UCSD-AML1 (cell line): ENCODE data around the gene SGK2.
"Not testable (repeated sequence)": the region's sequence is repeated elsewhere in the genome, so short reads cannot be mapped to it uniquely, and the experiment has no call there.

Source experiments
- DNase-seq: peaks from one replicate; lab custom pipeline; 2025; ENCODE audit not compliant: unreplicated experiment; lab: John Stamatoyannopoulos, UW

The SGK2 gene

DNA sequence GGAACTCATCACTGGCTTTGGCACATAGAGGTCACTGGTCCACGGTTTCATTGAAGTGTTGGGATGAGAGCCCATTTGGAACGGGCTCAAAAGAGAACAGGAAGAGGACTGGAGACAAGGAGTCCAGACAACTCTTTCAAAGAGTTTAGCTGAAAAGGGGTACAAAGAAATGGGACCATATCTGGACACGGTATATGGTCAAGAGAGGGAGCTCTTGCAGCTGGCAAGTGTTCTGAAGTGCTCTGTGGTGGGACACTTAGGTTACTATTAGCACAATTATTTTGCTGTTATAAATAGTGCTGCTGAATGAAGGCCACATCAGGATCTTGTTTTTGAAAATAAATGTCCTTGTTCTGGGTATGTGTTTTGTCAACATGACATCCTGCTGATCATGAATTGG is 4.6 kb downstream of the SGK2 start:
- no peak for DNase-seq

DNA sequence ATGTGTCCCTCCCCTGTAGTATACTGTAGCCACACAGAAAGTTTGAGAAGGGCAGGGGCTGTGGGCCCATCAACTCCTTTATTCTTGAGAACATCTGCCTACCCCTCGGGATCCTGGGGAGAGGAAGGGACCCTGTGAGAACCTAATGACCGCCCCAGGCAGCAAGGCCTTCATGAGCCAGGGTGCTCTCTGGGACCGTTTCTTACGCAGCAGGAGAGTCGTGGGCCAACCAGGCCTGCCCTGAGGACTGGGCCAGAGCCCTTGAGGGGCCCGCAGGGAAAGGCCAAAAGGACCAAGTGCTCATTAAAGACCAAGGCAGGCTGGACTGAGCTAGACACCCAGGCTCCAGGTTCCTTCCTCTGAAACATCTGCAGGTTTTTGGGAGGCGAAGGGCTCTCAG is 5.2 kb downstream of the SGK2 start:
- DNase-seq, result no peak

DNA sequence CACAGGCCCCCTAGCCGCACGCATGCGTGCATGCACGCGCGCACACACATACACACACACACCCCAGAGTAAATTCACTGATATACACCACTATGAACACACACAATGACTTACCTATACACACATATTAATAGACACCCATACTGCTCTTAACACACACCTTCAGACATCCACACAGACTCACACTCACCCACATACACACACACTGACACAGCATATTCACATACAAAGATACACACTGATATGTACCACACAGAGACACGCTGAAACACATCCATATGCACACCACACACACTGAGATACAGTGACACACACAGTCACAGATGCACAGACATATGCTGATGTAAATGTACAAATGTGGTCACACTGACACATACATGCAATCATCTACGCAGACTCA is 5.6 kb downstream of the SGK2 start:
- no peak for DNase-seq

DNA sequence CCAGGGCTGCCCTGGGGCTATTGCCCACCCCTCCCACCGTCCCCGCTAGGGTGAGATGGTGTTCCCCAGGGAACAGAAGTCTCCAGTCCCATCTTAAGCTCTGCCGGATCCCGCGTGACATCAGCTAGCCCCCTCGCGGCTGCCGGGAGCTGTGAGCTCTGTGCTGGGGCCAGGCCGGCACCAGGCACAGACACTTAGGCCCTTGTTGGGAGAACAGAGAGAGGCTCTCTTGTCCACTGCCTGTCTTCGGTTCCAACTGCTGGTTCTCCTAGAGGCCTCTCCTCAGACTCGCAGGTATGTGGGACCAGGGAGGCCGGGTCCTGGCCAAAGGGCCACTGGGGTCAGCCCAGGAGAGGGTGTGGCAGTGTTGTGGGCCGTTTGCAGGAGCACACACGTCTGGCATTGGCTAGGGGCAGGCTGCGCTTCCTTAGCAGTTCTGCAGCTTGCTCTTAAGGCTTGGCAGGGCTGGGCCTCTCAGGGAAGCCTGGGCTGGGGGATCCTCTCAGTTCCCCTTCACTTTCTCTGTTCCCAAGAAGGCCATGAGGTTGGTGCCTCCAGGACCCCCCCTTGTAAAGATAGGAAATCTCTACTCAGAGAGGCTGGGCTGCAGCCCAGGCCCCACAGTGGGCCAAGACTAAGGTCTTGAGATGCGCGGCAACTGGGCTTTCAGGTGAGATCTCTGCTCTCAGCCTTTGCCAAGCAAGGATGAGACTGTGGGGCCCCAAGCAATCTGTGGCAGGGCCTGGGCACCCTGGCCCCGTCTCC is 6.3 kb downstream of the SGK2 start:
- DNase-seq, result no peak

DNA sequence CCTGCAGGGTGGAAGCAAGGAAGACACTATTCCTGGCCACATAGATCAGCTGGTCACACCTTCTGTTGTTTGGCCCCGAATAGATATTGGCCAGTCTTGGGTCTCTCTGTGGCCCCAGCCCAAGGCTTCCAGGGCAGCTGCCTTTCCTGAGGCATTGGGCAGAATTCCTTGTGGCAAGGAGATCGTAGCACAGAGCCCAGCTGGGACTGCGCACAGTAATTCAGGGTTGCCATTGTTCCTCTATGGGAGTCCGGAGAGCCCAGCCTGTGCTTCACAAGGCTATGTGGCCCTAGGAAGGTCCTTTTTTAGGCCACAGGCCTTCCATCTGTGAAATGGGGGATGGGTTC is 6.9 kb downstream of the SGK2 start:
- no peak for DNase-seq

DNA sequence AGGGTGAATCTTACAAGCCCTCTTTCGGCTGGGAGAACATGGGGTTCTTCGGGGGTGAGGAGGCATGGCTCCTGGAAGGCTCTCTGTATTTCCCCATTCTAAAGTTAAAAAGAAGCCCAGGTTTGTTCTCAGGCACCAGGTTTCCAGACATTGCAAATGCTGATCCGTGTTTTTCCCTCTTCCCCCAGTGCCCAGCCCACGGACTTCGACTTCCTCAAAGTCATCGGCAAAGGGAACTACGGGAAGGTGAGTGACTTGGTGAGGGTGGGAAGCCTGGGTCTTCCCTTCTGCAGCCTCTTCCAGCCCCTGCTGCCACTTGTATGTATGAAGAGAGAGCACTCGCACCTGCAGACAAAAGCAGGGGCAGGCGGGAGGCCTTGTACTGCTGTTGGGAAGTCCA is 8.7 kb downstream of the SGK2 start:
- DNase-seq, result no peak

DNA sequence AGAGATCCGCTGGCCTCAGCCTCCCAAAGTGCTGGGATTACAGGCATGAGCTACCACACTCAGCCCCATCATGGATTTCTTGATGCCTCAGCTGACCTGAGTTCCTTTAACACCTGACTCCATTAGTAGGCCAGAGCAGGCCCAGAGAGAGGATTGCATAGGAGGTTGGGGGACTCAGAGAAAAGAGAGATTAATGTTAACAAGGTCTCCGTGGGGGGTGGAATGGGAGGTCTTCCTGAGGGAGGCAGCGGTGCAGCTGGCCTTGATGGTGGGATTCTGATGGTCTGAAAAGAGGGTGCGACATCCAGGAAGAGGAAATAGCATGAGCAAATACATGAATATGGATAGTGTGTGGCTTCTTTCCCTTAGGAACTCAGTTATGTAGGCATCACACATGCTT is 9.9 kb downstream of the SGK2 start:
- DNase-seq, result no peak

DNA sequence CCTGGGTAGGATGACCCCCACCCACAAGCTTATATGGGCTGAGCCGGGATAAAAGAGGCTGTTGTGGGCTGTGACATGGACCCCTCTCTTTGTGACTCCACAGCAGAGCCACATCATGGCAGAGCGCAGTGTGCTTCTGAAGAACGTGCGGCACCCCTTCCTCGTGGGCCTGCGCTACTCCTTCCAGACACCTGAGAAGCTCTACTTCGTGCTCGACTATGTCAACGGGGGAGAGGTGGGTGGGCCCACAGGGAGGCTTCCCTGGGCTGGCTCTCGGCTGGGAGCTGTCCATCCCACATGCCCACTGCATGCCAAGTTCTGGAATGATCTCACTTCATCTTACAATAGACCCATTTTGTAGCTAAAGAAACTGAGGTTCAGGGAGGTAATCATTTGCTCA is 10.5 kb downstream of the SGK2 start:
- DNase-seq, result no peak

DNA sequence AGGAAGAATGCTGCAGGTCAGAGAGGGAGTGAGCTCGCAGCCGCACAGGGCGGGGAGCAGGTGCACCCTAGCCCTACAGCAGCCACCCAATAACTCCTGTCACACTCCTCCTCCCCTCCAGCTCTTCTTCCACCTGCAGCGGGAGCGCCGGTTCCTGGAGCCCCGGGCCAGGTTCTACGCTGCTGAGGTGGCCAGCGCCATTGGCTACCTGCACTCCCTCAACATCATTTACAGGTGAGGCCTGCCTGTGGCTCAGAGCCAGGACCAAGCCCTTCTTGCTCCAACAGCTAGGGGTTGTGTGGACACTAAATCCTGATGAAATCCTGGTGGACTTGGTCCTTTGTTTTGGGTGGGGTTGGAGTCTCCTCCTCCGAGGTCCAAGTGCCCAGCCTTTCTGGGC is 11.7 kb downstream of the SGK2 start:
- DNase-seq, result no peak

DNA sequence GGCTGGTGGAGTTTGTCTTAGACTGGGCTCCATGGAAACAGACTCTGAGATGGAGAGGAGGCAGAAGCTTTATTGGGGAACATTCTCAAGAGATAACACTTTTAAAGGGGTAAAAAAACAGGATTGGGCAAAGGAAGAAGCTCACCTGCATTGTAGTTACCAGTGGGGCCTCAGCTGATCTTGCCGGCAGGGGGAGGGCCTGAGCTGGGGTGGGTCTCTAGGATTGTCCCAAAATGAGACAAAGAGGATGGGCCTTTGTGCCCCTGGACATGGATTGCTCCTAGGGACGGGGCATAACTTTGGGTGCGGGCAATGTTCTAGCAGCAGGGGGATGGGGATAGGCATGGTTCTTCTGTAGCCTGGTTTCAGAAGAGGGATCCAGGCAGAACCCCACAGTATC is 12.5 kb downstream of the SGK2 start:
- DNase-seq, result no peak

DNA sequence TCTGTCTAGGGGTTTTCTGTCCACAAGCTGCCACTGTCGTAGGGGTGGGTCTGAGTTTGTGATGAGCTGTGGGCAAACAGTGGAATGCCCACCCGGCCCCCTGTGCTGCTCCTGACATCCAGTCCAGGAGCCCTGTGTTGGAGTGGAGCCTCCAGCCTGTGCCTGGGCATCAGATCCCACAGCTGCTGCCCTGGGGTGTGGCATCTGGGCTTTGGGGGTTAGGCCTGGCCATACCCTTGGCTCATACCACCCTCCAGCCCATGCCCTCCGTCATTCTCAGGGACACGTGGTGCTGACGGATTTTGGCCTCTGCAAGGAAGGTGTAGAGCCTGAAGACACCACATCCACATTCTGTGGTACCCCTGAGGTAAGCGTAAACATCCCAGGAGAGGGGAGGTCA is 12.9 kb downstream of the SGK2 start:
- no peak for DNase-seq

DNA sequence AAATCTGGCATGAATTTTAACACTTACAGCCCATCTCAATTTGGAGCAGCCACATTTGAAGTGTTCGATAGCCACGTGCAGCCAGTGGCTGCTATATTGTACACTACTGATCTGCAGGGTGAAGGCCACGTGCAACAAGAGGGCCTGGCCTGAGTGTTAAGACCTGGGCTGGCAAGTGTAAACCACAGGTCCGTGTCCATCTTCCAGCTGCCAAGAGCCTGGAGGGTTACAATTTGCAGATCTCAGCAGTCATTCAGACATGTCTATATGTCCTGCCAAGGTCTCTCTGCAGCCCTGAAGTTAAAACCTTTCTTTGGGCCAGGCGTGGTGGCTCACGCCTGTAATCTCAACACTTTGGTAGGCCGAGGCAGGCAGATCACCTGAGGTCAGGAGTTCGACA is 14.1 kb downstream of the SGK2 start:
- no peak for DNase-seq

DNA sequence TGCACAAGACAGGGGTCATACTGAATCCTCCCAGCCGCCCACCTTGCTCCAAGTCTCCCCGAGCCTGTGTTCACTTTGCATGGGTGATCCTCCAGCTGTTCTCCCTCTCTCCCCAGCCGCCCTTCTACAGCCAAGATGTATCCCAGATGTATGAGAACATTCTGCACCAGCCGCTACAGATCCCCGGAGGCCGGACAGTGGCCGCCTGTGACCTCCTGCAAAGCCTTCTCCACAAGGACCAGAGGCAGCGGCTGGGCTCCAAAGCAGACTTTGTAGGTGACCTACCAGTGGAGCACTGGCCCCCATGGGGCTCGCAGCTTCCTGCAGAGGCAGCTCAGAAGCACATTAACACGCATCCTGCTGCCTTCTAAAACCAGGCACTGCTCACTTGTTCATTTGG is 17.3 kb downstream of the SGK2 start:
- no peak for DNase-seq

DNA sequence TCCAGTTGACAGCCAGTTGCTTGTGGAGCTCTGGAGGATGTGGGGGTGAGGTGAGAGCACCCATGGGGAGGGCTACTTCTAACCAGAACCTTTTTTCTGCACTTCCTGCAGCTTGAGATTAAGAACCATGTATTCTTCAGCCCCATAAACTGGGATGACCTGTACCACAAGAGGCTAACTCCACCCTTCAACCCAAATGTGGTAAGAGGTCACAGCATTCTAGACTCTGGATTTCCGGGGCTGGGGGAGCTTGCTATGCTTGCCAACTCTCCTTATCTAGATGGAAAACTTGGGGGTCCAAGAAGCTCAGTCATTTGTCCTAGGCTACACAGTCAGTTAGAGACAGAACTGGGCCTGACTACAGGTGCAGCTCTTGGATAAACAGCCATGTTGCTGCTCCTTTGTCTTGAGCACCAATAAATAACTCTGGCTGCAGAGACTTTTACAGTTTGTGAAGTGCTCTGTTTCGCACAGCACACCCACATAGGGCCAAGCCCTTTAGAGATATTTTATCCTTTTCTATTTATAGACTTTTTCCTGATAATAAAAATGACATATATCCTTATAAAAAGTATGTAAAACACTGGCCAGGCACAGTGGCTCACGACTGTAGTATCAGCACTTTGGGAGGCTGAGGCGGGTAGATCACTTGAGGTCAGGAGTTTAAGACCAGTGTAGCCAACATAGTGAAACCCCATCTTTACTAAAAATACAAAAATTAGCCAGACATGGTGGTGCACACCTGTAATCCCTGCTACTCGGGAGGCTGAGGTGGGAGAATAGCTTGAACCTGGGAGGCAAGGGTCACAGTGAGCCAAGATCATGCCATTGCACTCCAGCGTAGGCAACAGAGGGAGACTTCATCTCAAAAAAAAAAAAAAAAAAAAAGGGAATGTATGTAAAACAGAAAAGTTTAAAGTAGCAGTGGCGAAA is 21.3 kb downstream of the SGK2 start:
- no peak for DNase-seq

DNA sequence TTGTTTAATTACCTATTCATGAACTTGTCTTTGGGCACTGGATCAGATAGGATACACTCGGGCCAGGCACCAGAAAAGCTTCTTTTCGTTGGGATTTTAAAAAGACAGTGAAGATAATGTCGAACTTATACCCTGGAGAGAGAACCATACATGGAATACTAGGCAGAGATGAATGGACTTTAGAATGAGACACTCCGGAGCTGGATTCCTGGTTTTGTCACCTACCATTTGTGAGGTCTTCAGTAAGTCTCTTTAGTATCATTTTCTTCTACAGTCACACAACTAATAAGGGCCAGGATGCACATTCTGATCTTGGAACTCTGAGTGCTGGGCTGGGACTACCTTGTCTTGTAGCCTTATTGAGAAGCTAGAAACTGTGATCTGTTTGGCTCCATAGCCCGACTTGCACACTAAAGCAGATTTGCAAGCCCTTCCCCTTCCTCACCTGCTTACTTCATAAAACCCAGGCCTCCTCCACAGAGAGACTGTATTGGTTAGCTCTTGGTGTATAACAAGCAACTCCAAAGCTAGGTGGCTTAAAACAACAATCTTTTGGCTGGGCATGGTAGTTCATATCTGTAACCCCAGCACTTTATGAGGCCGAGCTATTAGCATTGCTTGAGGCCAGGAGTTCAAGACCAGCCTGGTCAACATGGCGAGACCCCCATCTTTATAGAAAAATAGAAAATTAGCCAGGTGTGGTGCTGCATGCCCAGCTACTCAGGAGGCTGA is 24.5 kb downstream of the SGK2 start:
- DNase-seq, result no peak

DNA sequence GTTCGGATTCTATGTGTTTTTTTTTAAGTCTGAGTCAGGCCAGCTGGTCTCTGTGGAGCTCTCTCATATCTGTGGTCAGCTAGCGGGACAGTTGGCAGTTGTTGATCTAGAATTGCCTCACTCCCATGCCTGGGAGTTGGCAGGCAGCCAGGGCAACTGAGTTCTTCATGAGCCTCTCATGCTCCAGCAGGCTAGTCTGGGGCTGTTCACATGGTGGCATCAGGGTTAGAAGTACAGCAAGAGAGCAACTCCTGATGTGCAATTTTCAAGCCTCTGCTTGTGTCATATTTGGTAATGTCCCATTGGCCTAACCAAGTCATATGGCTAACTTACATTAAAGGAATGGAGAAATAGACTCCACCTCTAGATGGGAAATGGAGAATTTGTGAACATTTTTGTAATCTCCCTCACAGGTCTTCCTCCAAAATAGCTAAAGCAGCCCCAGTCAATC is 25.2 kb downstream of the SGK2 start:
- DNase-seq, result peak; percentile 39

DNA sequence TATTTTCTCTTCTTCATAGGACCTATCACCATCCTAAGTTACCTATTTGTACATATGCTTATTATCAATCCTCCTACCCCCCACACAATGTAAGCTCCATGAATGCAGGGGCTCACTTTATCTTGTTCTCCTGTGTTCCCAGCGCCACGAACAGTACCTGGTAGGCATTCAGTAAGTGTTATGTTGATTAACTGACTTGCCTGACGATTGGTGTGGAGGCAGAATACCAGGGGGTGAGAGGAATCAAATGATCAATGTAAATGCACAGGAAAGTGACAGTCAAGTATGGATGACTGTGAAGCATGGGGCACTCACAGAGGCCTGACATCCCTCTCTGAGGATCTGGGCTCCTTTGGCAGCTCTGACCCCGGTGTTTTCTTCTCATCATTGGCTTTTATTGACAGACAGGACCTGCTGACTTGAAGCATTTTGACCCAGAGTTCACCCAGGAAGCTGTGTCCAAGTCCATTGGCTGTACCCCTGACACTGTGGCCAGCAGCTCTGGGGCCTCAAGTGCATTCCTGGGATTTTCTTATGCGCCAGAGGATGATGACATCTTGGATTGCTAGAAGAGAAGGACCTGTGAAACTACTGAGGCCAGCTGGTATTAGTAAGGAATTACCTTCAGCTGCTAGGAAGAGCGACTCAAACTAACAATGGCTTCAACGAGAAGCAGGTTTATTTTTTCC is 25.8 kb downstream of the SGK2 start:
- no peak for DNase-seq

DNA sequence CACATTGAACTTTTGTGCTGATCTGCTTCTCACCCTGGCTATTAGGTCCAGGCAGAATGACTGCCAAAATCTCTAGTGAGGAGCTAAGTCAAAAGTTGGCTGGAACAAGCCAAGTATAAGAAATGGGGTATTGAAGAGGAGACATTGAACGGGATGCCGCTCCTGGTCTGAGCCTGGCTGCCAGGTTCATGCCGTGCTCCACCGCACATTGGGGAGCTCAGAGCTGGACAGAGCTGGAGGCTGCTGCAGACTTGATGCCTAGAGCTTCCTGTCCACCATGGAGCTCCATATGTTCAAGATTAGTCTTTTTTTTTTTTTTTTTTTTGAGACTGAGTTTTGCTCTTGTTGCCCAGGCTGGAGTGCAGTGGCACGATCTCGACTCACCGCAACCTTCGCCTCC is 27.8 kb downstream of the SGK2 start:
- DNase-seq, result no peak

DNA sequence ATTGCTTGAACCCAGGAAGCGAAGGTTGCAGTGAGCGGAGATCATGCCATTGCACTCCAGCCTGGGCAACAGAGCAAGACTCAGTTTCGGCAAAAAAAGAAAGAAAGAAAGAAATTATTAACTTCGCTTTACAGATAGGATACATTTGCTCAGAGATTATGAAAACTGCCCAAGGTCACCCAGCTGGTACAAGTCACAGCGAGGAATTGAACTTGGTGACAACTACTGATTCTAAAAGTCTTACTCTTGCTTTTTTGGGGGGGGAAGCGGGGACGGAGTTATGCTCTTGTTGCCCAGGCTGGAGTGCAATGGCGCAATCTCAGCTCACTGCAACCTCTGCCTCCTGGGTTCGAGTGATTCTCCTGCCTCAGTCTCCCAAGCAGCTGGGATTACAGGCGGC is 29.7 kb downstream of the SGK2 start:
- DNase-seq, result not testable (repeated sequence)

DNA sequence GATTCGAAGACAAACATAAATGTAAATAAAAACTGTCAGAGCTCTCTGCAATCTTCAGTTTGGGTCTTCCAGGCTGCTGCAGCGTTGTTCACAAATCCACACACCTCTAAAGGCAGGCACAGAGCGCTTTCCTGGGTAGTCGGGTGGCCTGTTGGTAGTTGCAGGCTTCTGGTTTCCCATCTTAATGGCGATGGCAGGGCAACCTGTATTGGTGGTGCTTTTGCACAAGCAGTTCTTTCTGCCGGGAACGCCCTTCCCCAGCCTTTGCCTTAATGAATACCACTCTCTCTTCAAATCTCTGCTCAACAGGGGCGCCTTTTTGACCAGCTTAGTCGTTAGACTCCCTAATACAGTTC is 31.2 kb downstream of the SGK2 start:
- DNase-seq, result no peak
